ENCODE measurements around the gene UBAP2. TPM values are rescaled to one million over a fixed set of nuclear protein-coding genes. Genes with fewer than 3 reads are reported as not detected.

Gene UBAP2
- total RNA-seq, 4 donors from 2014 or later: 31.0 to 49.6 (median 37.6) TPM

DNA sequence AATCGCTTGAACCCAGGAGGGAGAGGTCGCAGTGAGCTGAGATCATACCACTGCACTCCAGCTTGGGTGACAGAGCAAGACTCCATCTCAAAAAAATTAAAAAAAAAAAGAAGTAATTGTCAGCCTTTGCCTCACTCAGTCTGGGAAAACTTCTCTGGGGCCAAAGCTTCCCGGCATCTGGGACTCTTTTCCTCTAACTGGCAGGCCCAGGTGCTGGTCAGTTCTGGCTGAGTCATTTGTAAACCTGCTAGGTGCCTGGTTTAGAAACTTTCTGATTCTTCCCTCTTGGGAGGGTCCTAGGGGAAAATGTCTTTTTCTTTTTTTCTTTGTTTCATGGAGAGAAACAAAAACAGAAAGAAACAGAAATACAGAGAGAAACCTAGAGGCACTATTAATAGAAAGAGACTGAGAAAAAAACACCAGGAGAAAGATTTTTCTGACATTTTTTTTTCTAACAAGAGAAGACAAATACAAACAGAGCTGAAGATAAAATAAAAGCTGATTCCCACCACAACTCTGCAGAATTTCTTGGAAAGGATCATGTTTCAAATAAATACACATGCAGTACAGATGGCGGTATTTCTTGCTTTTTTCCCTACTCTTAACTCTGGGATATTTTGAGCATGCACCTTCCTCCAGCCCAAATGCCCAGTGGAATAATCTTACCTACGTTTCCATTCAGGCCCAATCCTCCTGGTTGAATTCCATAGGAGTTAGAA, 22.1 kb upstream of the UBAP2 start:
- H3K4me1 ChIP-seq: peaks cover 0 to 22% (median 22%) of the 10 kb centered on the region in 4 donors
- DNase-seq (ENCODE audit: extremely low spot score): no peak
- no peaks in the 10 kb centered on the region for H3K27me3 ChIP-seq
- H3K27ac ChIP-seq (replicated peaks in 1 of 4): no peak overlapping the region
- TF ChIP-seq CTCF (IDR thresholded peaks at IDR 0.05) (no peak), EP300 (IDR thresholded peaks at IDR 0.05) (no peak), POLR2A (IDR thresholded peaks at IDR 0.05; ENCODE audit: low read depth) (no peak), POLR2AphosphoS5 (IDR thresholded peaks at IDR 0.05) (no peak)
- no peaks in the 10 kb centered on the region for H3K36me3 ChIP-seq
- no peaks in the 10 kb centered on the region for H3K9me3 ChIP-seq
- 79% methylated on average over 5 of the region's 5 CpGs for WGBS
- intact Hi-C loops (cut with DNase I): no loop called here
- no peak overlapping the region for H3K4me3 ChIP-seq

- DNase-seq (ENCODE audit: extremely low spot score): no peak
- TF ChIP-seq EP300 (IDR thresholded peaks at IDR 0.05) (no peak), POLR2AphosphoS5 (IDR thresholded peaks at IDR 0.05) (no peak), POLR2A (IDR thresholded peaks at IDR 0.05; ENCODE audit: low read depth) (no peak), CTCF (IDR thresholded peaks at IDR 0.05) (no peak)
- intact Hi-C loops (cut with DNase I): no loop called here
- Histone ChIP-seq H3K27ac (replicated peaks in 1 of 4) (no peak overlapping the region), H3K4me1 (peaks cover 0 to 22% (median 22%) of the 10 kb centered on the region in 4 donors), H3K36me3 (no peaks in the 10 kb centered on the region), H3K4me3 (no peak overlapping the region), H3K27me3 (no peaks in the 10 kb centered on the region), H3K9me3 (no peaks in the 10 kb centered on the region)
- WGBS: 87% methylated on average over 6 of the region's 6 CpGs
Observed at GRCh38 chr9:34069831-34070230, 21.1 kb upstream of the UBAP2 start.

DNA sequence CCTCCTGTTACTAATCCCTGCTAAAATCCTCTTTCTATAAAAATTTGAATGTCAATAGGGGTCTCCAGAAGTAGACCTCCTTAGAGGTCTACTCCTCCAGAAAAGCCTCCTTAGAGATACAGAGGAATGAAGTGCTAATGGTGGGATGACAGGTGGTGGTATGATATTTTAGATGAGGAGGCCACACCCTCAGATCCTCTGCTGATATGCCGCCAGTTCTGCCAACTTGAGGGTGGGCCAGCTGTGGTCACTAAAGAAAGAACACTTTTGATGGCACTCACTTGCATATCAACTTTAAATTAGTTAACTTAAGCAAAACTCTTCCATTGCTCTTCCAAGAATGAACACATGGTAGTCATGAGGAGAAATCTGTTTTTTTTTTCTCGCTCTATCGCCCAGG, 16.9 kb upstream of the UBAP2 start:
- WGBS: 92% methylated on average over 3 of the region's 3 CpGs
- intact Hi-C loops (cut with DNase I): no loop called here
- no peak for DNase-seq (ENCODE audit: extremely low spot score)
- no peaks in the 10 kb centered on the region for H3K27me3 ChIP-seq
- no peak overlapping the region for H3K27ac ChIP-seq (replicated peaks in 1 of 4)
- H3K4me1 ChIP-seq: no peaks in the 10 kb centered on the region
- no peaks in the 10 kb centered on the region for H3K9me3 ChIP-seq
- TF ChIP-seq CTCF (IDR thresholded peaks at IDR 0.05): no peak
- TF ChIP-seq EP300 (IDR thresholded peaks at IDR 0.05): no peak
- no peak for TF ChIP-seq POLR2AphosphoS5 (IDR thresholded peaks at IDR 0.05)
- TF ChIP-seq POLR2A (IDR thresholded peaks at IDR 0.05; ENCODE audit: low read depth): no peak
- H3K36me3 ChIP-seq: no peaks in the 10 kb centered on the region
- H3K4me3 ChIP-seq: no peak overlapping the region

GRCh38 chr9:34059954-34060353, 11.3 kb upstream of the UBAP2 start:
- TF ChIP-seq CTCF (IDR thresholded peaks at IDR 0.05) (no peak), POLR2AphosphoS5 (IDR thresholded peaks at IDR 0.05) (no peak), POLR2A (IDR thresholded peaks at IDR 0.05; ENCODE audit: low read depth) (no peak), EP300 (IDR thresholded peaks at IDR 0.05) (no peak)
- intact Hi-C loops (cut with DNase I): no loop called here
- H3K27ac ChIP-seq (replicated peaks in 1 of 4): no peak overlapping the region
- no peaks in the 10 kb centered on the region for H3K9me3 ChIP-seq
- no peaks in the 10 kb centered on the region for H3K4me1 ChIP-seq
- no peaks in the 10 kb centered on the region for H3K36me3 ChIP-seq
- WGBS: 96% methylated on average over 3 of the region's 3 CpGs
- DNase-seq (ENCODE audit: extremely low spot score): no peak
- no peaks in the 10 kb centered on the region for H3K27me3 ChIP-seq
- H3K4me3 ChIP-seq: no peak overlapping the region

DNA sequence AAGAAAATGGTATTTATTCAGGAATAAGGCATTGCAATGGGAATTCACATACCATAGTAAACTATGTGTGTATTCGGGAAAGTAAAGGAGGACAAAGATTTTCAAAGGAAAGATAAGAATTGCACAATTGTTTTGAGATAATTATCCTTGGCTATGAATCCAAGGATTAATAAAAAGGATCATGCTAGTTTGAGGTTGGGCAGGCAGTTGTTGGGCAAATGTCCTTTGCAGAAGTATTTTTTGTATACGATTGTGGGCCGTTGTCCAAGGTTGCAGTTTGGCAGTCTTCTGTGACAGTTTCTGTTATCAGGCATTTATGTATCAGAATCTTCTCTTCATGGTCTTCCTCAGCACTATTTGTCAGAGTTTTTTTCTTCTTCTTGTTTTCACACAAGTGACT, 10.6 kb upstream of the UBAP2 start:
- WGBS: 48% methylated on average over 3 of the region's 3 CpGs
- intact Hi-C loops (cut with DNase I): no loop called here
- Histone ChIP-seq H3K27me3 (no peaks in the 10 kb centered on the region), H3K36me3 (no peaks in the 10 kb centered on the region), H3K9me3 (no peaks in the 10 kb centered on the region), H3K4me1 (no peaks in the 10 kb centered on the region), H3K4me3 (no peak overlapping the region), H3K27ac (replicated peaks in 1 of 4) (no peak overlapping the region)
- no peak for DNase-seq (ENCODE audit: extremely low spot score)
- TF ChIP-seq POLR2AphosphoS5 (IDR thresholded peaks at IDR 0.05) (no peak), POLR2A (IDR thresholded peaks at IDR 0.05; ENCODE audit: low read depth) (no peak), CTCF (IDR thresholded peaks at IDR 0.05) (no peak), EP300 (IDR thresholded peaks at IDR 0.05) (no peak)

Measured in esophagus muscularis mucosa (tissue), 4 donors.